Right lobe of liver (tissue), 4 donors: Measurements from ENCODE around the gene WNT16.

Experiments used
- CTCF ChIP-seq, 4 donors: fragments of 200-600 bp in 3 of 4; fragments of 450-650 bp in 1 of 4; IDR thresholded peaks; one replicate each; pipeline versions ENCODE4 v1.5.1 to v1.8.0; 2016 to 2022; ENCODE audit warnings: antibody characterized with exemption in 4 of 4, mild to moderate bottlenecking in 2 of 4
- POLR2A ChIP-seq: fragments of 450-650 bp; IDR thresholded peaks from one replicate; pipeline ENCODE4 v1.6.1; 2017; ENCODE audit warnings: antibody characterized with exemption, mild to moderate bottlenecking
- donor health status: DM: no; HTN: no; CAD: no.
- donor health status: DM: no; HTN: no; CAD: no.
- donor health status: DM: no; HTN: yes; CAD: no.

- TF ChIP-seq CTCF (IDR thresholded peaks at IDR 0.05) (no peak), POLR2A (no peak)
Measured at GRCh38 chr7:121301446-121302213, 27.2 kb upstream of the WNT16 start.
